OCI-M2 (cell line): Measurements from ENCODE around the gene SPEN.
"Not testable (repeated sequence)": the region's sequence is repeated elsewhere in the genome, so short reads cannot be mapped to it uniquely, and the experiment has no call there.

Experiments used
- DNase-seq: peaks from one replicate; lab custom pipeline; 2025; ENCODE audit not compliant: unreplicated experiment; lab: John Stamatoyannopoulos, UW

The SPEN gene

GRCh38 chr1:15856888-15857287 lies 9.4 kb downstream of the SPEN start:
- no peak for DNase-seq

GRCh38 chr1:15858069-15858670 lies 10.7 kb downstream of the SPEN start:
- no peak for DNase-seq

GRCh38 chr1:15858672-15859372 lies 11.3 kb downstream of the SPEN start:
- DNase-seq, result no peak

GRCh38 chr1:15863156-15863901 lies 15.8 kb downstream of the SPEN start:
- DNase-seq, result no peak

GRCh38 chr1:15866721-15867201 lies 19.3 kb downstream of the SPEN start:
- no peak for DNase-seq

GRCh38 chr1:15867288-15867687 lies 19.8 kb downstream of the SPEN start:
- no peak for DNase-seq

GRCh38 chr1:15869413-15869812 lies 21.9 kb downstream of the SPEN start:
- no peak for DNase-seq

GRCh38 chr1:15870421-15870820 lies 22.9 kb downstream of the SPEN start:
- DNase-seq, result no peak

GRCh38 chr1:15874471-15874870 lies 27.0 kb downstream of the SPEN start:
- no peak for DNase-seq

GRCh38 chr1:15876357-15877055 lies 29.0 kb downstream of the SPEN start:
- DNase-seq, result no peak

- DNase-seq, result no peak
Observed at GRCh38 chr1:15881961-15882360, 34.5 kb downstream of the SPEN start.

- DNase-seq, result no peak
Observed at GRCh38 chr1:15882665-15883064, 35.2 kb downstream of the SPEN start.

- DNase-seq, result no peak
Observed at GRCh38 chr1:15883326-15883725, 35.8 kb downstream of the SPEN start.

GRCh38 chr1:15884477-15884876 lies 37.0 kb downstream of the SPEN start:
- no peak for DNase-seq

- no peak for DNase-seq
Observed at GRCh38 chr1:15885269-15885668, 37.8 kb downstream of the SPEN start.

- peak; percentile 75 for DNase-seq
Observed at GRCh38 chr1:15885701-15886610, 38.4 kb downstream of the SPEN start.

- DNase-seq, result no peak
Observed at GRCh38 chr1:15886611-15887167, 39.2 kb downstream of the SPEN start.

GRCh38 chr1:15892857-15893599 lies 45.5 kb downstream of the SPEN start:
- DNase-seq, result not testable (repeated sequence)

GRCh38 chr1:15895233-15895632 lies 47.7 kb downstream of the SPEN start:
- no peak for DNase-seq
